ENCODE measurements around the gene ACTBL2. TPM values are rescaled to one million over a fixed set of nuclear protein-coding genes. Genes with fewer than 3 reads are reported as not detected.

ACTBL2 gene
- total RNA-seq, 1 donor from 2014 or later = not detected

DNA sequence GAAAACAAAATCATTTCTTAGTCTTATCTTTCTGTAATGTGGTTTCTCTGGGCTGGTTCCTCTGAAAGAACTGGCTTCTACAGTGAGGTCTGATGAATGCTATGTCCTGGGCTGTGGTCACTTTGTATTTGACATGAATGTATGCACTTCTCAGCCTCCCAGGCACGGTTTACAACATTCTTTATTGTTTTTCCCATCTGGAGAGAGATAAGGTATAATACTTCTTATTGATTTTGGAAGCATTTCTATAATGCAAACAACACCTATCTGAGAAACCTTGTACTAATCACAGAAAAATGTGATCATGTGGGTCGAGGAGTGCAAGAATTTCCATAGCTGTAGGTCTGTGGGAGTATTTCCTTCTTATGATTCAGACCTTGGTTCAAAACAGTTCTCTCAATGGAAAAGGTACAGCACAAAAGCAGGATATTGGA lies 46.9 kb downstream of the ACTBL2 start:
- H3K27me3 ChIP-seq = no peaks in the 10 kb centered on the region
- no peak overlapping the region for H3K4me3 ChIP-seq
- intact Hi-C loops (cut with DNase I) = no loop called here
- DNase-seq = no peak
- TF ChIP-seq, protein P1, sequence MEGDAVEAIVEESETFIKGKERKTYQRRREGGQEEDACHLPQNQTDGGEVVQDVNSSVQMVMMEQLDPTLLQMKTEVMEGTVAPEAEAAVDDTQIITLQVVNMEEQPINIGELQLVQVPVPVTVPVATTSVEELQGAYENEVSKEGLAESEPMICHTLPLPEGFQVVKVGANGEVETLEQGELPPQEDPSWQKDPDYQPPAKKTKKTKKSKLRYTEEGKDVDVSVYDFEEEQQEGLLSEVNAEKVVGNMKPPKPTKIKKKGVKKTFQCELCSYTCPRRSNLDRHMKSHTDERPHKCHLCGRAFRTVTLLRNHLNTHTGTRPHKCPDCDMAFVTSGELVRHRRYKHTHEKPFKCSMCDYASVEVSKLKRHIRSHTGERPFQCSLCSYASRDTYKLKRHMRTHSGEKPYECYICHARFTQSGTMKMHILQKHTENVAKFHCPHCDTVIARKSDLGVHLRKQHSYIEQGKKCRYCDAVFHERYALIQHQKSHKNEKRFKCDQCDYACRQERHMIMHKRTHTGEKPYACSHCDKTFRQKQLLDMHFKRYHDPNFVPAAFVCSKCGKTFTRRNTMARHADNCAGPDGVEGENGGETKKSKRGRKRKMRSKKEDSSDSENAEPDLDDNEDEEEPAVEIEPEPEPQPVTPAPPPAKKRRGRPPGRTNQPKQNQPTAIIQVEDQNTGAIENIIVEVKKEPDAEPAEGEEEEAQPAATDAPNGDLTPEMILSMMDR (IDR thresholded peaks at IDR 0.05) = no peak
- no peaks in the 10 kb centered on the region for H3K36me3 ChIP-seq
- no peaks in the 10 kb centered on the region for H3K9me3 ChIP-seq
- H3K4me1 ChIP-seq = no peaks in the 10 kb centered on the region
- H3K27ac ChIP-seq = no peak overlapping the region
- ATAC-seq = no peak

DNA sequence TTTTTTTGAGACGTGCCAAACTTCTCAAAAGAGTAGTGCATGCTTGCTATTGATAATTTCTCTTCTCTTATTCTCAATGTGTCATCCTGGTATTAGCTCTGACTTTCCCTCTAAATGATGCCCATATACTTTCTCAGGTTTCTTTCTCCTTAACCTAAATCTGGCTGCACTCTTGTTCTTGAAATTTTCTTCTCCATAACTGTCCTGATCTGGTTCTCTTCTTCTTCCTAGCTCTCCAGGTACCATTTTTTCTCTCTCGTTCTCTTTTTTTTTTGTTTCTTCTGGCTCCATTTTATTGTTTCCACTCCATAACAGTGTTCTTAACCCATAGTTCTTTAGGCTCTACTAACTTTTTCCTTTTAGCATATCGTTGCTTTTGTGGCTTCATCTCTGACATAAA lies 47.9 kb downstream of the ACTBL2 start:
- ATAC-seq (no peak), DNase-seq (no peak)
- H3K4me1 ChIP-seq = no peaks in the 10 kb centered on the region
- H3K27ac ChIP-seq = no peak overlapping the region
- TF ChIP-seq, protein P1 (IDR thresholded peaks at IDR 0.05) = no peak
- H3K36me3 ChIP-seq = no peaks in the 10 kb centered on the region
- H3K27me3 ChIP-seq = no peaks in the 10 kb centered on the region
- no peak overlapping the region for H3K4me3 ChIP-seq
- no peaks in the 10 kb centered on the region for H3K9me3 ChIP-seq
- intact Hi-C loops (cut with DNase I) = no loop called here

DNA sequence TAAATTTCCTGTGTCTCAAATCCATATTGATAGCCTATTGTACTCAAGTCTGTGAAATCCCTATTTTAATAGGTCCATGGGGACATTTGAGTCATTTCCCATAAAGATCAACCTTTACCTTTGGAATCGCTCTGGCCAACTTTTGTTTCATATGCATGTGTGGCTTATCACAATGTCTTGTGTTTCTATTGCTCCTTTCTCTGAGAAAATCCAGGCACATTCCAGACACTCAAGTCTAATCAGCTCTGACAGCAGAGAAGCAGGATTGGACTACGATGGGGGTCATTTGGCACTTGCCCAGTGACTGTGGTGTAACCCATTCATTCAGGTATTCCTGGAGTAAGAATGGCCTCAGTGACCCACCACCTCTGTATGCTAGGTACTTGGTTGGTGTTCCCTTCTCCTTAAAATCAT lies 48.4 kb downstream of the ACTBL2 start:
- no peaks in the 10 kb centered on the region for H3K4me1 ChIP-seq
- H3K9me3 ChIP-seq = no peaks in the 10 kb centered on the region
- no peak overlapping the region for H3K4me3 ChIP-seq
- DNase-seq = no peak
- H3K27me3 ChIP-seq = no peaks in the 10 kb centered on the region
- intact Hi-C loops (cut with DNase I) = no loop called here
- H3K36me3 ChIP-seq = no peaks in the 10 kb centered on the region
- H3K27ac ChIP-seq = no peak overlapping the region
- no peak for ATAC-seq
- TF ChIP-seq, protein P1 (IDR thresholded peaks at IDR 0.05) = no peak

DNA sequence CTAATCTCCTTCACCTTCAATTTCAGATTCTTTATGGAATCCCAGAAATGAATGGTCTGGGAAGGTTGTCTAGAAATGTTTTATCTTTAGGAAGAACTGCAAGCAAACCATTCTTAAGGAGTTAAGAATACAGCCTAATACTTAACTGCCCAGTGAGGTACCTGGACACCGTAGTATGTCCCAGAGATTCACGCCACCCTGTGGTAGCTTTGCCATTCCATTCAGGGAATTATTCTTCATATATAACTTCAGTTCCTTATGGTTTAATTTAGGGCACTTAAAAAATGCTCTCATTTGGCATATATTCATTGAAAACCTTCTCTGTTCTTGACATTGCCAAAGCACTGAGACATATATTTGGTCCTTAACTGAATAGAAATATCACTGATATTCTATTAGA lies 49.7 kb downstream of the ACTBL2 start:
- Histone ChIP-seq H3K9me3 (no peaks in the 10 kb centered on the region), H3K4me3 (no peak overlapping the region), H3K4me1 (no peaks in the 10 kb centered on the region), H3K27me3 (no peaks in the 10 kb centered on the region), H3K36me3 (no peaks in the 10 kb centered on the region), H3K27ac (no peak overlapping the region)
- TF ChIP-seq, protein P1 (IDR thresholded peaks at IDR 0.05) = peak; percentile 8
- intact Hi-C loops (cut with DNase I) = no loop called here
- DNase-seq (no peak), ATAC-seq (no peak)

DNA sequence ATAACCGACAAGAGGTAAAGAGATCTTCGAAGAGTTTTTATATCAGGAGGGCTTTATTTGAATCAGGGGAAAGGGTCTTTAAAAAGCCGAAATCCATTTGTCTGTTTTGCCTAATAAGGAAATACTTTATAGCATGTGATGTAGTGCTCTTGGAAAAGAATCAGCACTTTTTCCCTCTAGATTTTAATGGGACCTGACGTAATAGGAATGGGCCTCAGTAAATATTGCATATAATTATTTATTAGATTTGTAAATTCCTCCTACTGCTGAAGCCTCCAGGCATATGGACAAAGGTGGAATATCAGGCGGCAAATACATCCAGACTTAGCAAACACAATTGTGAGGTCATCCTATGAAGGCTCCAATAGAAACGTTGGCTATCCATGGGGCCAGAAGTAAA lies 50.9 kb downstream of the ACTBL2 start:
- Histone ChIP-seq H3K27me3 (no peaks in the 10 kb centered on the region), H3K4me3 (no peak overlapping the region), H3K27ac (no peak overlapping the region), H3K9me3 (no peaks in the 10 kb centered on the region), H3K36me3 (no peaks in the 10 kb centered on the region), H3K4me1 (no peaks in the 10 kb centered on the region)
- TF ChIP-seq, protein P1 (IDR thresholded peaks at IDR 0.05) = no peak
- ATAC-seq = no peak
- no peak for DNase-seq
- intact Hi-C loops (cut with DNase I) = no loop called here
